Type B pancreatic cell (in vitro differentiated cells): ENCODE results near the gene P2RX2. TPM values are rescaled to one million over a fixed set of nuclear protein-coding genes. Genes with fewer than 3 reads are reported as not detected.

ENCODE experiments used
- DNase-seq: peaks from one replicate; pipeline ENCODE4 v3.0.0; 2021; ENCODE audit warnings: mixed read lengths; ENCODE audit not compliant: unreplicated experiment; ENCODE audit errors: extremely low spot score
- H3K27ac Mint-ChIP-seq: 2 replicates; pipeline ENCODE4 v1.8.0; 2021; ENCODE audit warnings: mild to moderate bottlenecking, mixed read lengths
- H3K27me3 Mint-ChIP-seq: 2 replicates; pipeline ENCODE4 v1.8.0; 2021; ENCODE audit warnings: mixed read lengths
- H3K36me3 Mint-ChIP-seq: 2 replicates; pipeline ENCODE4 v1.8.0; 2021; ENCODE audit warnings: mixed read lengths
- H3K4me1 Mint-ChIP-seq: one replicate; pipeline ENCODE4 v1.8.0; 2021; ENCODE audit warnings: mixed read lengths; ENCODE audit not compliant: unreplicated experiment
- H3K4me3 Mint-ChIP-seq: 2 replicates; pipeline ENCODE4 v1.8.0; 2021; ENCODE audit warnings: mild to moderate bottlenecking, mixed read lengths
- H3K9me3 Mint-ChIP-seq: 2 replicates; pipeline ENCODE4 v1.8.0; 2021; ENCODE audit warnings: mixed read lengths
- CTCF ChIP-seq: fragments of 200-600 bp; sonication (generic); conservative IDR thresholded peaks from 2 replicates; pipeline ENCODE4 v1.5.0; 2021; ENCODE audit warnings: antibody characterized with exemption, mild to moderate bottlenecking
- total RNA-seq: library from RNA; stranded (reverse); gene quantifications from 2 replicates; pipeline ENCODE4 v1.2.1, GENCODE V29; 2021; ENCODE audit warnings: low replicate concordance

Gene P2RX2
- total RNA-seq, 1 donor from 2014 or later = 2.8 TPM

GRCh38 chr12:132661972-132662371, 43.4 kb downstream of the P2RX2 start:
- Mint-ChIP-seq H3K27ac (no peak overlapping the region), H3K4me3 (no peak overlapping the region), H3K4me1 (no peaks in the 10 kb centered on the region), H3K36me3 (peaks cover 36% of the 10 kb centered on the region), H3K27me3 (no peaks in the 10 kb centered on the region), H3K9me3 (no peaks in the 10 kb centered on the region)
- no peak for DNase-seq
- no peak for TF ChIP-seq CTCF

- no peaks in the 10 kb centered on the region for H3K27me3 Mint-ChIP-seq
- TF ChIP-seq CTCF = no peak
Observed at GRCh38 chr12:132662901-132663755, 44.6 kb downstream of the P2RX2 start.

GRCh38 chr12:132664206-132665148, 45.9 kb downstream of the P2RX2 start:
- Mint-ChIP-seq H3K27me3 (no peaks in the 10 kb centered on the region), H3K9me3 (no peaks in the 10 kb centered on the region), H3K4me1 (no peaks in the 10 kb centered on the region), H3K36me3 (peaks cover 34% of the 10 kb centered on the region), H3K4me3 (no peak overlapping the region), H3K27ac (no peak overlapping the region)
- TF ChIP-seq CTCF = no peak
- no peak for DNase-seq

More at GRCh38 chr12:132662901-132663755, 44.6 kb downstream of the P2RX2 start:
- Mint-ChIP-seq H3K9me3 (no peaks in the 10 kb centered on the region), H3K27ac (no peak overlapping the region), H3K4me1 (no peaks in the 10 kb centered on the region), H3K36me3 (peaks cover 34% of the 10 kb centered on the region), H3K4me3 (no peak overlapping the region)
- DNase-seq = no peak

GRCh38 chr12:132665149-132665491, 46.5 kb downstream of the P2RX2 start:
- Mint-ChIP-seq H3K4me3 (no peak overlapping the region), H3K36me3 (peaks cover 34% of the 10 kb centered on the region), H3K27ac (no peak overlapping the region), H3K4me1 (no peaks in the 10 kb centered on the region), H3K9me3 (no peaks in the 10 kb centered on the region), H3K27me3 (no peaks in the 10 kb centered on the region)
- no peak for TF ChIP-seq CTCF
- no peak for DNase-seq

GRCh38 chr12:132665794-132666193, 47.2 kb downstream of the P2RX2 start:
- no peak for TF ChIP-seq CTCF
- H3K36me3 Mint-ChIP-seq = peaks cover 34% of the 10 kb centered on the region

More at GRCh38 chr12:132665794-132666193, 47.2 kb downstream of the P2RX2 start:
- DNase-seq = no peak
- Mint-ChIP-seq H3K27me3 (no peaks in the 10 kb centered on the region), H3K4me1 (no peaks in the 10 kb centered on the region), H3K27ac (no peak overlapping the region), H3K9me3 (no peaks in the 10 kb centered on the region), H3K4me3 (no peak overlapping the region)
